ENCODE measurements around the gene C9orf85.
A peak's percentile ranks its signal among the peaks of the same experiment; 100 is the strongest.
"Not testable (repeated sequence)": the region's sequence is repeated elsewhere in the genome, so short reads cannot be mapped to it uniquely, and the experiment has no call there.

Gene C9orf85, protein sequence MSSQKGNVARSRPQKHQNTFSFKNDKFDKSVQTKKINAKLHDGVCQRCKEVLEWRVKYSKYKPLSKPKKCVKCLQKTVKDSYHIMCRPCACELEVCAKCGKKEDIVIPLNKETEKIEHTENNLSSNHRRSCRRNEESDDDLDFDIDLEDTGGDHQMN

DNA sequence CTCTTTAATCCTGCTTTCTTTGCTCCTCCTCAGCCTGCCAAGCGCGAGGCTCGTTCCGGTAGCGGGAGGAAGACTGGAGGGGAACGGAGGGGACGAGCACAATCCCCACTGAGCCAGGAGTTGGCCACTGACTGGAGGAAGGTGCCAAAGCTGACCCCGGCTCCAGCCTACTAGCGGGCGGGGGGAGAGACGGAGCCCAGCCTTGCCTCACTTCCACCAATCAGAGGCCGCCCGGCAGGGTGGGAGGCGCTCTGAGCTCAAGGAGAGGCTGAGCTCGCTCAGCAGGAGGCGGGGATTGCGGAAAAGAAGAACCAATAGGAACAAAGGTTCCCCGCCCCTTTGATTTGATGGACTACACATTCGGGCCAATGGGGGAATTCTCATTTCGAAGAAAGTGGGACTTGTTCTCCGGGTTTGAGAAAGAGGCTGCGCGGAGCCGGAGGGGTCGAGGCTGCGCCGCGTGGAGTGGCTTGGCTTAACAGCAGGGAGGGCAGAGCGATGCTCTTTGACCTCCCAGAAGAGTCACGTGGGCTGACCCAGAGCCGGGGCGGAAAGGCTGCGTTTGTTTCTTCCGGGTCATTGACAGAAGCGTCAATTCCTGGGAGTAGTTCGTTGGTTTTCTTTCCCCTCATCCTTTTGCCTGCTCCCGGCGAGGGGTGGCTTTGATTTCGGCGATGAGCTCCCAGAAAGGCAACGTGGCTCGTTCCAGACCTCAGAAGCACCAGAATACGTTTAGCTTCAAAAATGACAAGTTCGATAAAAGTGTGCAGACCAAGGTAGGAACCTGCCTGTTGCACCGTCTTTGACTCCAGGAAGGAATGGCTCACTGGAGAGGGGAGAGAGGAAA, at the start of gene C9orf85, which contains the start of gene ABHD17B:
Gene C9orf85, plus strand, starts transcription at position 579 of the 847 bp plus-strand sequence. Its CDS starts 96 bp downstream, at position 675.
Gene ABHD17B, minus strand, starts transcription at position 133 of the 847 bp plus-strand sequence. CDS start 36,113 bp downstream, outside the sequence.
- DNase-seq: peak; percentile 100

DNA sequence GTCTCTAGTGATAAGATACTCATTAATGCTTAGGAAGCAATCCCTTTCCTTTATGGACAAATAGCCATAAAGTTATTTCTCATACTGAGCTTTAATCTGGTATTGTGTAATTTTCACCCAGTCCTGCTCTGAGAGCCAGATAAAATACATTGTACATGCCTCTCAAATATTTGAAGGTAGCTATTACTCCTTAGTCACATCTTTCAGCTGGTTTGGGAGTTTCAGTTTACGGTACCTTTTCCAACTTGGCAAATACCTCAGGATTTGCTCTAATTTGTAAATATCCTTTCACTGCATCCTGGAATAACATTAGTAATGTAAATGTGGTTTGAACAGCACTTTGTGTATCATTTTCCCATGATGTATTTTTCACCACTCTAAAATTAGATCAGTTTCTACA, 47.8 kb upstream of the C9orf85 start:
- no peak for DNase-seq

- DNase-seq: no peak
These were observed 36.1 kb upstream of the C9orf85 start for GRCh38 chr9:71875345-71875744.

GRCh38 chr9:71876106-71876505, 35.3 kb upstream of the C9orf85 start:
- DNase-seq: no peak

DNA sequence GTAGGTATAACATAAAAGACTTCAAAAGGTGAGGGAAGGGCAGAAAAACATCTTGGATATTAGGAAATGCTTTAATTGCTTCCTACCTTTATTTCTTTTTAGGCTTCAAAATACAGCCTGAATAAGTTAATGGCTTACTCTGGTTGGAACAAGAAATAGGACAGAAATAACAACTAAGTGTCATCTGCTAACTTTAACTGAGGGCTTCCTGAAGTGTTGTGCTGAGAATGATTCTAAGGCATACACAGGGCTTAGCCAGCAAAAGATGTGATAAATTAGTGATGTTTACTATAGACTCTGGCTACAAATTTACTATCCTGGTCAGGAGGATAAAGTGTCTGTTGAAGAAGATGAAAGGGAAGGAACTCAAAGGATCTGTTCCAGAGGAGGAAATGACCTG, 34.6 kb upstream of the C9orf85 start:
- no peak for DNase-seq

- no peak for DNase-seq
These were observed 32.8 kb upstream of the C9orf85 start for GRCh38 chr9:71878327-71879274.

- DNase-seq: no peak
These were observed 31.7 kb upstream of the C9orf85 start for GRCh38 chr9:71879644-71880174.

DNA sequence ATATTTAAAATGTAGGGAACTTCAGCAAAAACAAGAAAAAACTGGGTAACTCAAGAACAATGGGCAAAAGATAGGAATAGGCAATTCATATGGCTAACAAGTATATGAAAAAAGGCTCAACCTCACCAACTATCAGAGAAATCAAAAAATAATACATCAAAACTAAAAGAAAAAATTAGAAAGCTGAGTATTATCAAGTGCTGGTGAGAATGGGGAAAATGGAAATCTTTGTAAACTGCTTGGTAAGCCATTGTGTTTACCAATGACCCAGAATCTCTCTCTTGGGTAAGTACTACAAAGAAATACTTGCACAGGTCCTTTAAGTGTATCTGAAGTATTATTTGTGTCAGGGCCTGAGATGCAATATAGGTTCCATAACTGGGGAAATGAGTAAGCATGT, 27.4 kb upstream of the C9orf85 start:
- DNase-seq: no peak

GRCh38 chr9:71885467-71885866, 26.0 kb upstream of the C9orf85 start:
- DNase-seq: no peak

DNA sequence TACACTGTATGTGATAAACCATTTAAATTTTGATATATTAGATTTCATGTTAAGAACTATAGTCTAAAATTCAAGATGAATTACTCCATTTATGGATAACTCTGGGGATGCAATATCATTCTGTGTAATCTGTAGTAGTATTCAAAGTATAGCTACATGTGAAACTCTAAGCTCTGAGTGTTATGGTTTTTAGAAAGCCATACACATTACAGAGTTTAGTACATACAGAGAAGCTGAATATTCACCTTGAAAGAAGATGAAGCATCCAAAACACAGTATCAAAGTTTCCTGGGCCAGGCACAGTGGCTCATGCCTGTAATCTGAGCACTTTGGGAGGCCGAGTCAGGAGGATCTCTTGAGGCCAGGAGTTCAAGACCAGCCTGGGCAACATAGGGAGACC, 25.4 kb upstream of the C9orf85 start:
- no peak for DNase-seq

GRCh38 chr9:71886541-71886940, 24.9 kb upstream of the C9orf85 start:
- DNase-seq: no peak

DNA sequence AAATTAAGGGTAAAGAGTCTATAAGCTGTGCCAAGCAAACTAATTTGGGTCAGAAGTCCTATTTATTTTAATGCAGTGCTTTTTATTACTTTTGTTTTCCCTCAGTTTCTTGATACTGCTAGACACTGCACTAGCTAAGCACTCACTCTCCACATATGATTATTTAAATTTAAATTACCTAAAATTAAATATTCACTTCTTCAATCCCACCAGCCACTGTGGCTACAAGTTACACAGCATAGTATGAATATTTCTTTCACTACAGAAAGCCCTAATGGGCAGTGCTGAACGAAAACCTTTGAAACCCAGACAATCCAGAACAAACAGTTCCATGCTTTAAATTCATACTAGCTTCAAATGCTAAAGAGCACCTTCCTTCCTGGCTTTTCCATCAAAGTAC, 24.1 kb upstream of the C9orf85 start:
- no peak for DNase-seq

GRCh38 chr9:71890042-71890679, 21.3 kb upstream of the C9orf85 start:
- DNase-seq: no peak

- no peak for DNase-seq
These were observed 19.8 kb upstream of the C9orf85 start for GRCh38 chr9:71891557-71892189.

- no peak for DNase-seq
These were observed 16.3 kb upstream of the C9orf85 start for GRCh38 chr9:71895117-71895516.

DNA sequence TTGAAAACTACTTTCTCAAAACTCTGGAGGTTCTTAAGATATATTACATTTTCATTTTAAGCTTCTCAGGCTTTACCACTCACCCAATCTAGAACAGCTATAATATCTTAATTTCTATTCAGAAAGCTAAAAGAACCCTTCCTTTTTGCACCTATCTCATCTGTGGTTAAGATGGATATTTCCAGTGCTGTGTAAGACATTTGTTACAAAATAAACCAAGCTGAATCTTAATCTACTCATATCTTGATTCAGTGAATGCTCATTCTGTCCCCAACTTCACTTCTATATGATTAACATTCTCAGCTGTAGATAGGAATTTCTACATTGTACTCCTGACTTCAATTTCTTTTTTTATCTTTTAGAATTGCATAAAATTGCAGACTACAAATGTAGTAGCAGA, 15.5 kb upstream of the C9orf85 start:
- no peak for DNase-seq

DNA sequence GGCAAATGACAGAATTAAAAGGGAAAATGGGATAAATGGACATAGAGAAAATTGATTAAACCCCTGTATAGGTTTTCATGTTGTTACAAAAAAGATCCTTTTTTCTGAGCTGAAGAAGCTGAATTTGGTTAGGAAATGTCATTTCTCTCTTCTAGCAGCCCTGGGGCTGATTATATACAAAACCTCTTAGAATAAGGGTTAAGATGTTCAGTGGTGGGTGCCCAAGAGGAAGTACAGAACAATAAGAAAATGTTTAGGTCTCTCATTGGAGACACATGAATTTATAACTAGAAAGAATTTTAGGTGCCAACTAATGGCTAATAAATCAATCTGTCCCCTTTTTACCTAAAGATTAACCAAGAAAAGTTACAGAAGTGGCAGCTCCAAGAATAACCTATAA, 14.7 kb upstream of the C9orf85 start:
- DNase-seq: no peak

DNA sequence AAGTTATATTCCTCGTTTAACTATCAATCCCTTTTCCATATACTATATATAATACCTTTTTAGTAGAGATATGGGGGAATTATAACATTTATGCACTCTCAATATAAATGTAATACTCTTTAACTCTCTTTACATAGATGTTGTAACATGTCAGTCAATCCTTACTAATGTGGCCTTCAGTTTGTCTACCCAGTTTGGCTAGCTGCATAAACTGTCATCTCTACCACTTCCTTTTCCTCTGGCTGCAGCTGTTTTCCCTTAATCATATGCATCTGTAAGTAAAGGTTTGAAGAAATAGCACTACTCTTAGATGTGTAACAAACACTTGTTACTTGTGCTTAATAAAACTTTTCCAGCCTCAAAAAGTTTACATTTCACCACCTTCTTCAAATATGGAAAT, 13.9 kb upstream of the C9orf85 start:
- DNase-seq: no peak

DNA sequence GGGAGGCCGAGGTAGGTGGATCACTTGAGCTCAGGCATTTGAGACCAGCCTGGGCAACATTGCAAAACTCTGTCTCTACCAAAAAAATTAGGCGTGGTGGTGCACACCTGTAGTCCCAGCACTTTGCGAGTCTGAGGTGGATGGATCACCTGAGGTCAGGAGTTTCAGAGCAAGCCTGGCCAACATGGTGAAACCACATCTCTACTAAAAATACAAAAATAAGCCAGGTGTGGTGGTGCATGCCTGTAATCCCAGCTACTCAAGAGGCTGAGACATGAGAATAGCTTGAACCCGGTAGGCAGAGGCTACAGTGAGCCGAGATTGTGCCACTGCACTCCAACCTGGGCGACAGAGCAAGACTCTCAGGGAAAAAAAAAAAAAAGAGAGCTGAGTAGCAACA, 12.7 kb upstream of the C9orf85 start:
- DNase-seq: not testable (repeated sequence)

GRCh38 chr9:71901695-71902597, 9.5 kb upstream of the C9orf85 start:
- DNase-seq: no peak

DNA sequence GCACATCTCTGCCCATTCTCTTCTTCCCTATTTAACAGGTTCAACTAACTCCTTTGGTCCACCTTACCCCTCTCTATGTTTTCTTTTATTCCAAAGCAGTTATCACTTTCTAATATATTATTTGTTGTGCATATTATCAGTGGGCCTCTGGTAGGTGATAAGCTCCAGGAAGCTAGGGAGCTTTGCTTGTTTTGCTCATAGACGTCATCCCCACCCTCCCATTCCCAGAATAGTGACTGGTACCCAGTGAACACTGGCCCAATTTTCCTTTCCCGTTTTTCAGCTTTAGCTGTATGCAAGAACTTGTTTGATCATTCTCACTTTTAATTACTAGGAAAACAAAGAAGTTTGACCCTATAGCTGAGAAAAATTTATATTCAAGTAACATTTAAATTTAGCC, 7.4 kb upstream of the C9orf85 start:
- DNase-seq: no peak
